B cell (primary cell): Measurements from ENCODE around the gene OTUD3.

ENCODE experiments used
- EZH2 ChIP-seq: IDR thresholded peaks from 2 replicates; pipeline ENCODE4 v1.6.1; 2012; ENCODE audit warnings: borderline replicate concordance, low read depth, mild to moderate bottlenecking, moderate library complexity, low read length; ENCODE audit not compliant: insufficient read depth, poor library complexity, severe bottlenecking
- TF ChIP-seq, protein P1 (sequence below): fragments of 200-600 bp; IDR thresholded peaks from one replicate; pipeline ENCODE4 v1.8.0; 2022; ENCODE audit warnings: antibody characterized with exemption, mild to moderate bottlenecking

DNA sequence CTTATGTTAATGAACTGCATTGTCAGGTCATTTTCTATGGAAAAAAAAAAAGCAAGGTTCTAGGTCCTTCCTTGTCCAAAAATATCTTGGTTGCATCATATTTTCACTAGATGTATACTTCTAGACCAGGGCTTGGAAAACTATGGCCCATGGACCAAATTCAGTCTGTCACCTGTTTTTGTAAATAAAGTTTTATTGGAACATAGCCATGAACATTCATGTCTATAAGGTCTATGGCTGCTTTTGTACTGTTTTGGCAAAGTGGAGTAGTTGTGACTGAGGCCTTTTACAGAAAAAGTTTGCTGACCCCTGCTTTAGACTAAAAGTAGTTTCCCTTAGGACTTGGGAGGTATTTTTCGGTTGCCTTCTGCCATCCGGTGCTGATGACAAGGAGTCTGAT is 60.5 kb downstream of the OTUD3 start:
- TF ChIP-seq, protein P1, sequence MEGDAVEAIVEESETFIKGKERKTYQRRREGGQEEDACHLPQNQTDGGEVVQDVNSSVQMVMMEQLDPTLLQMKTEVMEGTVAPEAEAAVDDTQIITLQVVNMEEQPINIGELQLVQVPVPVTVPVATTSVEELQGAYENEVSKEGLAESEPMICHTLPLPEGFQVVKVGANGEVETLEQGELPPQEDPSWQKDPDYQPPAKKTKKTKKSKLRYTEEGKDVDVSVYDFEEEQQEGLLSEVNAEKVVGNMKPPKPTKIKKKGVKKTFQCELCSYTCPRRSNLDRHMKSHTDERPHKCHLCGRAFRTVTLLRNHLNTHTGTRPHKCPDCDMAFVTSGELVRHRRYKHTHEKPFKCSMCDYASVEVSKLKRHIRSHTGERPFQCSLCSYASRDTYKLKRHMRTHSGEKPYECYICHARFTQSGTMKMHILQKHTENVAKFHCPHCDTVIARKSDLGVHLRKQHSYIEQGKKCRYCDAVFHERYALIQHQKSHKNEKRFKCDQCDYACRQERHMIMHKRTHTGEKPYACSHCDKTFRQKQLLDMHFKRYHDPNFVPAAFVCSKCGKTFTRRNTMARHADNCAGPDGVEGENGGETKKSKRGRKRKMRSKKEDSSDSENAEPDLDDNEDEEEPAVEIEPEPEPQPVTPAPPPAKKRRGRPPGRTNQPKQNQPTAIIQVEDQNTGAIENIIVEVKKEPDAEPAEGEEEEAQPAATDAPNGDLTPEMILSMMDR: no peak
- TF ChIP-seq EZH2: no peak
